GM12891 (cell line): Measurements from ENCODE around the gene CNTN5.

Experiments used
- POLR2A ChIP-seq: IDR thresholded peaks from 2 replicates; pipeline ENCODE4 v1.6.1; 2011; ENCODE audit warnings: low read depth, low read length, control low read depth
- POLR2AphosphoS5 ChIP-seq: IDR thresholded peaks from 2 replicates; pipeline ENCODE4 v1.6.1; 2011; ENCODE audit warnings: low read depth, low read length, control low read depth
- SPI1 ChIP-seq: IDR thresholded peaks from 2 replicates; pipeline ENCODE4 v1.6.1; 2011; ENCODE audit warnings: low read depth, low read length, control low read depth
- TAF1 ChIP-seq: IDR thresholded peaks from 2 replicates; pipeline ENCODE4 v1.6.1; 2011; ENCODE audit warnings: low read depth, low read length, control low read depth

GRCh38 chr11:99351624-99352023, 330.9 kb downstream of the CNTN5 start:
- TF ChIP-seq POLR2A (no peak), POLR2AphosphoS5 (no peak), TAF1 (no peak), SPI1 (no peak)
